GM20431 (cell line): ENCODE results near the gene SLC25A26.

Source experiments
- in situ Hi-C: fragments of 300-500 bp; cut with MseI, MboI; formaldehyde crosslinking; loops from one replicate; pipeline ENCODE4 v1.15.0; 2020; ENCODE audit warnings: low sequenced_read_pairs; ENCODE audit not compliant: unreplicated experiment

The SLC25A26 gene

GRCh38 chr3:66403323-66403990 lies 182.7 kb downstream of the SLC25A26 start:
- in situ Hi-C loops = loop anchor here (10.0 kb wide), 1 partner anchor 411 kb away; no protein-coding TSS in a partner anchor

- in situ Hi-C loops = loop anchor here (10.0 kb wide), 1 partner anchor 411 kb away; no protein-coding TSS in a partner anchor
Measured at GRCh38 chr3:66404197-66404596, 183.4 kb downstream of the SLC25A26 start.

- in situ Hi-C loops = loop anchor here (10.0 kb wide), 1 partner anchor 410 kb away; no protein-coding TSS in a partner anchor
Measured at GRCh38 chr3:66404903-66405700, 184.3 kb downstream of the SLC25A26 start.

- in situ Hi-C loops = loop anchor here (10.0 kb wide), 1 partner anchor 409 kb away; no protein-coding TSS in a partner anchor
Measured at GRCh38 chr3:66405701-66406091, 184.9 kb downstream of the SLC25A26 start.

- in situ Hi-C loops = loop anchor here (10.0 kb wide), 1 partner anchor 409 kb away; no protein-coding TSS in a partner anchor
Measured at GRCh38 chr3:66406163-66406562, 185.4 kb downstream of the SLC25A26 start.

GRCh38 chr3:66406831-66407610 lies 186.2 kb downstream of the SLC25A26 start:
- in situ Hi-C loops = loop anchor here (10.0 kb wide), 1 partner anchor 408 kb away; no protein-coding TSS in a partner anchor

GRCh38 chr3:66407611-66408218 lies 186.9 kb downstream of the SLC25A26 start:
- in situ Hi-C loops = loop anchor here (10.0 kb wide), 1 partner anchor 407 kb away; no protein-coding TSS in a partner anchor

GRCh38 chr3:66409771-66410754 lies 189.3 kb downstream of the SLC25A26 start:
- in situ Hi-C loops = loop anchor here (10.0 kb wide), 1 partner anchor 405 kb away; no protein-coding TSS in a partner anchor

GRCh38 chr3:66410976-66411375 lies 190.2 kb downstream of the SLC25A26 start:
- in situ Hi-C loops = no loop called here

- in situ Hi-C loops = no loop called here
Measured at GRCh38 chr3:66411474-66411873, 190.7 kb downstream of the SLC25A26 start.

GRCh38 chr3:66411961-66412887 lies 191.4 kb downstream of the SLC25A26 start:
- in situ Hi-C loops = no loop called here

- in situ Hi-C loops = no loop called here
Measured at GRCh38 chr3:66413151-66413751, 192.4 kb downstream of the SLC25A26 start.

GRCh38 chr3:66414846-66415245 lies 194.0 kb downstream of the SLC25A26 start:
- in situ Hi-C loops = no loop called here

- in situ Hi-C loops = no loop called here
Measured at GRCh38 chr3:66415867-66416428, 195.1 kb downstream of the SLC25A26 start.

GRCh38 chr3:66416556-66417304 lies 195.9 kb downstream of the SLC25A26 start:
- in situ Hi-C loops = no loop called here

GRCh38 chr3:66418475-66418931 lies 197.7 kb downstream of the SLC25A26 start:
- in situ Hi-C loops = no loop called here
